HG03060 (cell line): Measurements from ENCODE around the gene HOXA11.

Experiments
- ATAC-seq: cut with Tn5 transposase; IDR thresholded peaks from one replicate; pipeline ENCODE4 v1.9.1; 2021; ENCODE audit warnings: low read depth, moderate number of reproducible peaks; ENCODE audit not compliant: unreplicated experiment

The HOXA11 gene

DNA sequence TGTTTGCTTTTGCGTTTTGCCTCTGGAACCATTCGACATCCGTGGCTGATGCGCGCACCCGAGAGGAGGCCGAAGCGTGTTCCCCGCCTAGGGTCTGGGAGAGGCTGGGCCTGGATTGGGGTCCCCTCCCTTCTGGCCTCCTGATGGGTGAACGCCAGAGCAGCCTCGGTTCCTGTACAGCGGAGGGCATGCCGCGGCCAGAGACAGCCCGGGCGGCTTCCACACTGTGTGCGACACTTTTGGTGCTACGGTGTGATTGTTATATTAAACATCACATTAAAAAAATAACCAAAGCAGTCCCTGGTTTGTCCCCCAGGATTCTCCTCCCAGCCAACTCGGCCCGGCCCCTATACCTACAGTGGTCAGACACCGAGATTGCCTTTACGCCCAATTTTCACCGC, 24.9 kb downstream of the HOXA11 start:
- no peak for ATAC-seq

DNA sequence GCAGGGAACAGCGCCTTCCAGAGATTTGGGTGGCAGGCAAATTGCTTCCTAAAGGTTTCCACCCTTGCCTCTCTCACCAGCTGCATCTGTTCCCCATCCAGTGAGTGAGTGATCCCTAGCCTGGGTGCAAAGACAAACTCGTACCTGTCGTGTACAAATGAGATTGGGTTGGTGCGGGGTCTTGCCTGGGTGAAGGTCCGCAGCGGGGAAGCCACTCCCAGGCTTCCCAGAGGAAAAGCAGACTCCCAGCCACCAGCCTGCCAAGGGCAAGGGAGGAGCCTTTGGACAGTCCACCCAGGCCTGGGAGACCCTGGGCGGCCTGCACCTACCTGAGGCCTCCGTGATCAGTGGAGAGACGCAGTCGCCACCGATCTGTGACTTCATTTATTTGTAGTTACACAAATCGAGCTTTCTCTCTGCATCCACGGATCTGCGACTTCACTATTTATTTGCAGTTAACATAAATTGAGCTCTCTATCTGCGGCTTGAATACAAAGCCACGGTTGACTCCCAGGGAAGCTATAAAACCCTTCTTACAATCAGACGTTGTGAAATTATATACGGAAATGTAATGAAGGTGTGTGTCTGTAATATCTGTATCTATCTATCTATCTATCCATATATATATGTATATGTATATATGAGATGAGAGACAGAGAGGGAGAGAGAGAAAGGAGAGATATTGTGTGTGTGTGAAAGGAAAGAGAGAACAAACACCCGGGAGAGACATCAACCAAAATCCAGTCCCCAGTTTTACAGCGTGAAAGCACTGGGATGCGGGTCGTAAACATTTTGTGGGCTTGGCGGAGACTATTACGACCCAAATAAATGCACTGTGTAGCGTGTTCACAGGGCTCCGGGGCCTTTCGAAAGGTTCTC, 25.5 kb downstream of the HOXA11 start:
- ATAC-seq = no peak

GRCh38 chr7:27158436-27159265, 26.4 kb downstream of the HOXA11 start:
- no peak for ATAC-seq

DNA sequence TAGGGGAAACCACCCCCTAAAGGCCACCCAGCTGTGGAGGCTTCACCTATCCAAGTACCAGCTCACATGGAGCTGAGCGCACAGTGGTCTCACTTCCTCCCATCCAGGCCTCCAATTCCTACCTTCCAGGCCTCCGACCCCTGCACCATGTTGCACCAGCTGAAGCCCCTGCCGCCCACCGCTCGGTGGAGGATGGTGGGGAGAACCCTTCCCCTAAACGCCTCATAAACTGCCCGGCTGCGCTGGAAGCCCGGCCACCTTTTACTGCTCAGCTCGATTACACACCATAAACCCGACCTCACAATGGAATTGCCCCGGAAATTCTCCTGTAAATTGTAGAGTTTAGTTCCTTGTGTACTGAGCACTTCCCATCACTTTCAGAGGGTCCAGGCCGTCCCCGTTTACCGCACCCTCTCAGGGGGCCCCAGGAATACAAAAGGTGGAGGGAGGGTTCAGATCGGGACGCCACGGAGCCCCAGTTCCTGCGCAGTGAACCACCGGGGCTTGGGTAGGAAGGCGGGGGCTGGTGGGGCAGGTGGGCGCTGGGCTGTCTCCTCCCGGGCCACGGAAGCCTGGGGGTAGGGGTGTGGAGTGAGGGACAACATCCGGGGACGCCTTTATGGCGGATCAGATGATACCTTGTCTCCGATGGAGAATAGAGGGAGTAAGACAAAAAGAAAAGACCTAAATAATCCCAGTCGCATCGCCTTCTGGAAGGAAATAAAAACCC, 27.2 kb downstream of the HOXA11 start:
- no peak for ATAC-seq

DNA sequence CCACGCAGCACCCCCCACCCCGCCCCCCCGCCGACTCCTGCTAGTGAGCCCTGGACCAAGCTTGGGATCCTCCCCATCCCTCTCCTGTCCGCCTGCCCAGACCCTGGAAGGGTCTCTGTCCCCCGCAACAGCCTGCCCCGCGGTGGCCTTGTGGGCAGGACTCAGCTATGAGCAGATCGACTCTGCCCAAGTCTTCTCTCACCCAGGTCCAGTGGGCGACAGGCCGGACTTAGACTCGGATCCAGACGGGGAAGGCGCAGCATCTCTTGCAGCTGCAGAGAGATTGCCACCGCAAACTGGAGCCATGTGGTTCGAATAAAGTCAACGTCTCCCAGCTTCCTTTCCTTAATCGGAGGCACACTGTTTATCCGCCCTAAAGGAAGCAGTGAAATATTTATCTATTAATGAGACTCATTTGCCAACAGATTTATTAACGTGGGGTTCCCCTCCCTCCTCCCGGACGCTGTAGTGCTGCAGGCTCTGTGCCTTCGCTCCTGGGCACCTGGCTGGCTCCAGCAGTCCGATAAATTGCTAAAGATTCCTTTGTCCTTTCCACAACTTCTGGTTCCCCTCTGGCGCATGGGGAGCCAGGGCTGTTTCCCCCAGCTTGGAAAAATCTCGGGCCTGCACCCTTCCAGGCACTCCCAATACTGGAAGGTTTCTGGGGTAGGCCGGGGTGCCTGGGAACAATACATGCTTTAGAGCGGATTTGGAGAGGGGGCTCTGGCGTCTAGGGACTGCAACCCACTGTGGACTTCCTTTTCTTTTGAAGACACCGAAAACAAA, 27.9 kb downstream of the HOXA11 start:
- ATAC-seq = no peak

- no peak for ATAC-seq
These were observed 28.5 kb downstream of the HOXA11 start, which contains the start of gene HOXA7 for GRCh38 chr7:27156508-27156898. Gene HOXA7, minus strand, starts transcription at chr7:27156675. Its CDS starts 130 bp downstream, at chr7:27156545.

DNA sequence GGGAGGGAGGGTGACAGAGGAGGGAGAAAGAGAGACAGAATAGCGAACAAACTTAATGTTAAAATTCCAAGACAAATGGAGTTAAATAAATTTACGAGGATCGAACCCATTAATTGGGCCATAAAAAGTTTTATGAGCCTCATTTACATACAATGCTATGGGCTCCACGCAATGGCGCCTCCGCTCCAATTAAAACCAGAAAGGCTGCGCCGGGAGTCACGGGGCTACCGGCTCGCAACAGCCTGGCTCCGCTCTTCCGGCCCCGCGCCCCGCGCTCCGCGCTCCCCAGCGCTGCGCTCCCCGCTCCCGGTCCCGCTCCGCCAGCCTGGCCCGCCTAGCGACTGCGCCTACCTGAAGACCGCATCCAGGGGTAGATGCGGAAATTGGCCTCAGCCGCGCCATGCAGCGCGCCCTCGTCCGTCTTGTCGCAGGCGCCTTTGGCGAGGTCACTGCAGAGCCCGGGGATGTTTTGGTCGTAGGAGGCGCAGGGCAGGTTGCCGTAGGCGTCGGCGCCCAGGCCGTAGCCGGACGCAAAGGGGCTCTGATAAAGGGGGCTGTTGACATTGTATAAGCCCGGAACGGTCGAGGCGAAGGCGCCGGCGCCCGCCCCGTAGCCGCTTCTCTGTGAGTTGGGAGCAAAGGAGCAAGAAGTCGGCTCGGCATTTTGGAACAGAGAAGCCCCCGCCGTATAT, 29.1 kb downstream of the HOXA11 start:
- ATAC-seq = no peak

DNA sequence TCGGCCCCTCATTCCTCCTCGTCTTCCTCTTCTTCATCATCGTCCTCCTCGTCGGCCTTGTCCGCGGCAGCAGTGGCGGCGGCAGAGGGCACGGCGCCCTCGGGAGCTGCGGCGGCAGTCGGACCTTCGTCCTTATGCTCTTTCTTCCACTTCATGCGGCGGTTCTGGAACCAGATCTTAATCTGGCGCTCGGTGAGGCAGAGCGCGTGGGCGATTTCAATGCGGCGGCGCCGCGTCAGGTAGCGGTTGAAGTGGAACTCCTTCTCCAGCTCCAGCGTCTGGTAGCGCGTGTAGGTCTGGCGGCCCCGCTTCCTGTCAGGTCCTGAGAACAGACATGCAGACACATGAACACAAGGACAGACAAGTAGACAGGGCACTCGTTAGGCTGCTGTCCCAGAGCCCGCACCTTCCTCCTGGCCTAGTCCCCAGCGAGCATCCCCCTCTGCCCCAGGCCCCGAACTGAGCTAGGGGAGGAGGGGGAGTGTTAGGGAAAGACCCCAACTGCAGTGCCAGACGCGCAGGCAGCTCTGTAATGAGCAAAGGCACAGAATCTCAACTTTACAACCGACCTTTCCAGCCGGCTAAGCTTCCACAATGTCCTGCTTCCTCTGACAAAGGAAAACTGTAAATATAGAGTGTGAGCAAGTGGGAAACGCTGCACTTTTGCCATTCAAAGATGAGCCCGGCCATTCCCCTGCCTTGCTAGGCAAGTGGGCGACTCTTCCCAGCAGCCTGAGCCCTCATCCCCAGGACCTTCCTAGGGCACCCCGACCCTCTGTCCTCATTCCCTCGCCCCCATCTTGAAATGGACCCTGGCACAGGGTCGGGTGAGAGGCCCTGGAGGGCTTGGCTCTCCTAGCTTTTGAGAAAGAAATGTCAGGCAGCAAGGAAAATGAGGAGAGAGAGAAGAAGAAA, 29.9 kb downstream of the HOXA11 start:
- ATAC-seq = no peak

GRCh38 chr7:27154369-27154768, 30.7 kb downstream of the HOXA11 start:
- ATAC-seq = no peak

GRCh38 chr7:27153526-27153925, 31.5 kb downstream of the HOXA11 start:
- ATAC-seq = no peak

GRCh38 chr7:27152816-27153442, 32.1 kb downstream of the HOXA11 start:
- no peak for ATAC-seq

- no peak for ATAC-seq
These were observed 32.9 kb downstream of the HOXA11 start, which contains the start of gene HOXA3 for GRCh38 chr7:27151931-27152815. Gene HOXA3, minus strand, starts transcription at chr7:27152583. Its CDS starts 41,943 bp downstream, at chr7:27110640.

DNA sequence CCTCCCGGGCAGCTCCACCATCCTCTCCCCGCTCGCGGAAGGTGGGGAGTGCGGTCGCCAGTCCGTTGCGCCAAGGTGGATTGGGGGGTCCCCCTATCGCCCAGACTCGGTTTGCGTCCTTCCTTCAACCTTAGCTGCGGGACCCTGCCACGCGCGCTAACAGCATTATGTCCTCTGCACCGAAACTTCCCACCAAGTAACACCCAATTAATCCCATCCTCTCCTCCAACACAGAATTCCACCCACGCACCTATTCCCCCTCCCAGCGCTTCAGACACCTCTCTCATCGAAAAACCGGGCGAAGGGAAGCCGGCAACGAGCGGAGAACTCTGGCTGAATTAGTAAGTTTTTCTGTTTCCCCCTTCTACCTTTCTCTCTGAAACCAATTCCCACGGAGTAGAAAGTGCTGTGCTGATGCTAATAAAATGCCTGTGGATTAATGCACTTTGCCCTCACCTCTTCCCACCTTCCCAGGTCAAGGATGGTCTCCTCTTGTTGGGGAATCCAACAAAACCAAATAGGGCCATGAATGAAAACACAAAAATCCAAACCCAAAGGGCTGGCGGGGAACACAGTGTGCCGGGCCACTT, 33.6 kb downstream of the HOXA11 start:
- no peak for ATAC-seq

- ATAC-seq = no peak
These were observed 34.3 kb downstream of the HOXA11 start for GRCh38 chr7:27150568-27151340.

DNA sequence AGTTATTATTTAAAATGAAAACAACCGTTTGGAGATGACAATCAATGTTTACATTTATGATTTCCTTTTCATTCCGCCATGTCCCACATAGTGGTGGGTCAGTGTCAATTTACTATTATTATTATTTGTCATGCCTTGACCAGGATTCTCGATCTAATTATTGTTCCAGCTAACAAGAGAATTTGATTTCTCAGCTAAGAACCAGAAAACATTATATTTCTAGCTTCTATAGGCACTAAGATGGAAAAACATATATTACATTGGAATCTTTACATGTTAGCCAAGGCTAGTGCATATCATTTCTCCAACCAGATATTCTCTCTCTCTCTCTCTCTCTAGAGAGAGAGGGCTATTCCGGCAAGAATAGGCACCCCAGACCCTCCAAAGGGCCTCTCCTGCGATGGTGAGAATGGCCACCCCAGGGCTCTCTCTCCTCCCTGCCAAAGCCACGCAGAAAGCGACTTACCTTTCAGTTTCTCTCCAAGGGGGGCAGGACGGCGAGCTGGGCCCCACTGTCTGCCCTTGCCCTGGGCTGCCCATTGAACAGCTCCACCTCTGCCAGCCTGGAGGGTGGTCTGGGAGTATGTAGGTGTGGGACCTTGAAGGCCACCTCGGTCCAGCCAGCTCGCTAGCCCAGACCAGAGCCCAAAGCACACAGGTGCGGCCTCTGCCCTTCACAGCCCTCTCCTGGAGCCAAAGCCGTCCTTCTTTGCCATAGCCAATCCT, 35.0 kb downstream of the HOXA11 start:
- no peak for ATAC-seq
